Stimulated activated CD4-positive, alpha-beta T cell treated with anti-CD3 and anti-CD28 coated beads, Interleukin-2, amount 100 ng/mL, for 4 hours (primary cell): Measurements from ENCODE around the gene PRXL2A.
"Not testable (repeated sequence)": the region's sequence is repeated elsewhere in the genome, so short reads cannot be mapped to it uniquely, and the experiment has no call there.

Source experiments
- DNase-seq: peaks from one replicate; pipeline ENCODE4 v3.0.0-alpha.2; 2020; ENCODE audit warnings: low read depth

Gene PRXL2A

GRCh38 chr10:80474941-80475340 lies 66.6 kb downstream of the PRXL2A start:
- DNase-seq = no peak

- DNase-seq = not testable (repeated sequence)
These were observed 67.3 kb downstream of the PRXL2A start for GRCh38 chr10:80475641-80476040.

GRCh38 chr10:80476685-80477084 lies 68.3 kb downstream of the PRXL2A start:
- no peak for DNase-seq

- no peak for DNase-seq
These were observed 69.5 kb downstream of the PRXL2A start for GRCh38 chr10:80477813-80478212.

GRCh38 chr10:80480373-80480772 lies 72.0 kb downstream of the PRXL2A start:
- DNase-seq = not testable (repeated sequence)

GRCh38 chr10:80480852-80481251 lies 72.5 kb downstream of the PRXL2A start:
- no peak for DNase-seq

- DNase-seq = no peak
These were observed 75.9 kb downstream of the PRXL2A start for GRCh38 chr10:80484243-80484642.

- no peak for DNase-seq
These were observed 76.3 kb downstream of the PRXL2A start for GRCh38 chr10:80484676-80485075.

GRCh38 chr10:80485076-80485945 lies 77.0 kb downstream of the PRXL2A start:
- no peak for DNase-seq

- DNase-seq = no peak
These were observed 77.8 kb downstream of the PRXL2A start for GRCh38 chr10:80485946-80486764.
